Keratinocyte (primary cell): ENCODE measurements around the gene RTKN. TPM values are rescaled to one million over a fixed set of nuclear protein-coding genes. Genes with fewer than 3 reads are reported as not detected.

Experiments
- DNase-seq: peaks from one replicate; pipeline ENCODE4 v3.0.0-alpha.2; 2011; ENCODE audit warnings: low read depth, missing footprints, low spot score
- FAIRE-seq: peaks from 2 replicates; lab custom pipeline; 2011; peaks lifted over from hg19 to GRCh38; lab: Jason Lieb, UNC
- H2AFZ ChIP-seq: 2 replicates; pipeline ENCODE4 v1.6.0; 2012; ENCODE audit warnings: low read length, control low read depth, inconsistent platforms; ENCODE audit not compliant: control insufficient read depth
- H3K27ac ChIP-seq: 2 replicates; pipeline ENCODE4 v1.5.1; 2011; ENCODE audit warnings: low read length; ENCODE audit not compliant: control insufficient read depth, insufficient read depth
- H3K27me3 ChIP-seq: 3 replicates; pipeline ENCODE4 v1.6.0; 2011; ENCODE audit warnings: low read length; ENCODE audit not compliant: control insufficient read depth, insufficient read depth; ENCODE audit errors: extremely low read depth
- H3K36me3 ChIP-seq, 2 experiments: 2 replicates in 1 of 2; 3 replicates in 1 of 2; pipeline ENCODE4 v1.5.1; 2011; ENCODE audit warnings: low read length in 2 of 2, mild to moderate bottlenecking in 1 of 2; ENCODE audit not compliant: control insufficient read depth in 2 of 2, insufficient read depth in 2 of 2; ENCODE audit errors: extremely low read depth in 1 of 2
- H3K4me1 ChIP-seq: 3 replicates; pipeline ENCODE4 v1.5.1; 2011; ENCODE audit warnings: low read length; ENCODE audit not compliant: control insufficient read depth, insufficient read depth; ENCODE audit errors: extremely low read depth
- H3K4me2 ChIP-seq: 3 replicates; pipeline ENCODE4 v1.6.0; 2011; ENCODE audit warnings: low read depth, low read length; ENCODE audit not compliant: control insufficient read depth, insufficient read depth; ENCODE audit errors: extremely low read depth
- H3K4me3 ChIP-seq, 3 experiments: fragments of 200-600 bp in 1 of 3; sonication (generic) in 1 of 3; 2 replicates in 2 of 3; 3 replicates in 1 of 3; pipeline ENCODE4 v1.5.1; 2011 to 2016; ENCODE audit warnings: low read length in 3 of 3, mild to moderate bottlenecking in 3 of 3, control low read depth in 2 of 3, inconsistent platforms in 1 of 3, low read depth in 1 of 3, mixed read lengths in 1 of 3, mixed run types in 1 of 3, moderate library complexity in 1 of 3; ENCODE audit not compliant: control insufficient read depth in 2 of 3, insufficient read depth in 2 of 3; ENCODE audit errors: extremely low read depth in 1 of 3
- H3K79me2 ChIP-seq: 2 replicates; pipeline ENCODE4 v1.6.0; 2012; ENCODE audit warnings: low read length; ENCODE audit not compliant: control insufficient read depth, insufficient read depth
- H3K9ac ChIP-seq: 3 replicates; pipeline ENCODE4 v1.6.0; 2011; ENCODE audit warnings: low read length; ENCODE audit not compliant: control insufficient read depth, insufficient read depth; ENCODE audit errors: extremely low read depth
- H3K9me1 ChIP-seq: 3 replicates; pipeline ENCODE4 v1.6.0; 2011; ENCODE audit warnings: low read length; ENCODE audit not compliant: control insufficient read depth, insufficient read depth; ENCODE audit errors: extremely low read depth
- H3K9me3 ChIP-seq: 2 replicates; pipeline ENCODE4 v1.5.1; 2012; ENCODE audit warnings: low read depth, low read length; ENCODE audit not compliant: control insufficient read depth
- H4K20me1 ChIP-seq: 3 replicates; pipeline ENCODE4 v1.6.0; 2011; ENCODE audit warnings: low read length; ENCODE audit not compliant: control insufficient read depth, insufficient read depth; ENCODE audit errors: extremely low read depth
- CTCF ChIP-seq, 3 experiments: IDR thresholded peaks in 1 of 3; conservative IDR thresholded peaks in 1 of 3; optimal IDR thresholded peaks in 1 of 3; 2 replicates in 2 of 3; 3 replicates in 1 of 3; pipeline versions ENCODE3 to v1.5.1; 2011; ENCODE audit warnings: low read length in 3 of 3, mild to moderate bottlenecking in 3 of 3, moderate library complexity in 2 of 3, control low read depth in 1 of 3, inconsistent platforms in 1 of 3; ENCODE audit not compliant: insufficient read depth in 2 of 3; ENCODE audit errors: extremely low read depth in 1 of 3
- EZH2 ChIP-seq: IDR thresholded peaks from one replicate; pipeline ENCODE4 v1.6.1; 2012; ENCODE audit warnings: inconsistent platforms, mild to moderate bottlenecking, low read length, moderate library complexity
- dilution Hi-C: fragments of 300-500 bp; cut with MboI; formaldehyde crosslinking; loops from one replicate; pipeline ENCODE4 v1.7.0; 2020; ENCODE audit warnings: low sequenced_read_pairs; ENCODE audit not compliant: extremely low pct_ligation_motif_present
- polyA plus RNA-seq, 5 experiments: library from polyadenylated mRNA; depleted of rRNA in 3 of 5; stranded (reverse) in 3 of 5; stranded (forward) in 1 of 5; unstranded in 1 of 5; fragments of >200 nt; gene quantifications; 1 replicate in 1 of 5; 2 replicates in 3 of 5; 3 replicates in 1 of 5; pipeline versions ENCODE4 v1.2.1 to v1.2.3, GENCODE V29; 2011 to 2012; ENCODE audit warnings: missing spikeins in 2 of 5, low read depth in 1 of 5, low replicate concordance in 1 of 5

RTKN gene
- polyA plus RNA-seq, 1 donor (not counting 4 experiments of a cell fraction or from before 2014, with no cell fraction given), result 110 TPM

DNA sequence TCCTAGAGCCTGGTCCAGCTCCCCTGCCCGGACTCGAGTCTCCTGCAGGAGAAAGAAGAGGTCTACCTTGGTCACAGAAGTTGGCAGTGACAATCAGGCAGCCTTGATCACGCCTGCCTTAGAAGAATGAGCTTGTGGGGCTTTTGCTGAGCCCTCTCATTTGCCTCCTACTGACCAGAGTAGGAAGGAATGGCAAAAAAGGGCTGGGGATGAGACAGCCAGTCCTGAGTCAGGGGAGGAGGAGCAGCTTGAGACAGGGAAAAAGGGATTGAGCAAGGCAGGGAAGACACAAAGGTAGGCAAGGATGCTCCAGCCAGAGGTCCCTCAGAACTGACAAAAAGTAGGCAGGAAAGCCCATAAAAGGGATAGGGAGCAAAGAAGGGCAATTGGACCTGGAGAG is 14.2 kb downstream of the RTKN start:
- Histone ChIP-seq H3K27me3 (no peaks in the 10 kb centered on the region), H3K4me1 (peaks cover 74% of the 10 kb centered on the region), H4K20me1 (no peaks in the 10 kb centered on the region), H3K79me2 (peaks cover 16% of the 10 kb centered on the region), H3K36me3 (peaks cover 47 to 77% of the 10 kb centered on the region in 2 experiments), H3K27ac (peak overlapping the region; percentile 96), H3K4me2 (no peak overlapping the region), H3K9me3 (no peaks in the 10 kb centered on the region), H3K4me3 (no peak overlapping the region), H3K9ac (no peak overlapping the region), H3K9me1 (peaks cover 4% of the 10 kb centered on the region), H2AFZ (no peak overlapping the region)
- dilution Hi-C loops, result no loop called here
- TF ChIP-seq CTCF (optimal IDR thresholded peaks at IDR 0.05 in 1 of 3, IDR thresholded peaks at IDR 0.05 in 1 of 3, conservative IDR thresholded peaks at IDR 0.05 in 1 of 3; ENCODE audit: extremely low read depth in 1 of 3, insufficient read depth in 2 of 3, low read length in 3 of 3) (peak in 2 of 3 experiments; percentile 10 to 23), EZH2 (no peak)
- DNase-seq, result no peak
- FAIRE-seq, result peak; percentile 71

DNA sequence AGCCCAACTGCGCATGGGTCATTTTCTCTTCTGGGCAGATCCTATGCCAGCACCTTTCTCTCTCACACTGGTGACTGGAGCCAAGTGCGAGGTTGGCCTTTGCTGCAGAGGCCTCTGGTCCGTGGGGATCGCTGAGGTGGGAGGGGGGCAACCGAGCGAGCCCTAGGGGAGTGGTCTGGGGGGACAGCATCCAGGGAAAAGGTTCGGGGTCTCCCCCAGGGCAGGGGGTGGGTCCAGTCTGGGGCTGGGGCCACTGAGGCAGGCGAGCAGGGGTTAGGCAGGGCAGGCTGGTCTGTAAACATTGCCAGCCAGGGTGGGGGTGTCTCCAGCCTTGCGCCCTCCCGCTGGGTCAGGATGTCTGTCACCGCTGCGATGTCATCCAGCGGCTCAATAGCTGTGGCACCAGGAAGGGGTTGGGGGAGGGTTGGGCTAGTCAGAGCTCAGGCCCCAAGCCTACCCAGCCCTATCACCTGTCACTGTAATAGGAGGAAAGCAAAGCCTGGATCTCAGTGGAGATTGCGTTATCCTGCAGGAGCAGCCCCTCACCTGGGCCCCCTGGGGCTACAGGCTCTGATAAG is 15.5 kb downstream of the RTKN start:
- Histone ChIP-seq H3K27ac (peak overlapping the region; percentile 96), H3K9me3 (no peaks in the 10 kb centered on the region), H3K9me1 (peaks cover 4% of the 10 kb centered on the region), H3K4me2 (peak overlapping the region; percentile 73), H3K4me3 (no peak overlapping the region), H3K36me3 (peaks cover 36 to 64% of the 10 kb centered on the region in 2 experiments), H3K27me3 (no peaks in the 10 kb centered on the region), H4K20me1 (no peaks in the 10 kb centered on the region), H3K79me2 (peaks cover 3% of the 10 kb centered on the region), H3K4me1 (peaks cover 78% of the 10 kb centered on the region), H3K9ac (peak overlapping the region; percentile 72), H2AFZ (no peak overlapping the region)
- FAIRE-seq, result no peak
- dilution Hi-C loops, result no loop called here
- DNase-seq, result no peak
- TF ChIP-seq EZH2 (no peak), CTCF (optimal IDR thresholded peaks at IDR 0.05 in 1 of 3, IDR thresholded peaks at IDR 0.05 in 1 of 3, conservative IDR thresholded peaks at IDR 0.05 in 1 of 3; ENCODE audit: extremely low read depth in 1 of 3, insufficient read depth in 2 of 3, low read length in 3 of 3) (no peak)
